Hepatocyte (in vitro differentiated cells): ENCODE data around the gene TRAPPC12. TPM values are rescaled to one million over a fixed set of nuclear protein-coding genes. Genes with fewer than 3 reads are reported as not detected.

ENCODE experiments used
- DNase-seq: peaks from one replicate; pipeline ENCODE4 v3.0.0-alpha.2; 2016; ENCODE audit warnings: low spot score
- H2AFZ ChIP-seq: fragments of 200-600 bp; sonication (generic); 2 replicates; pipeline ENCODE4 v1.6.0; 2016; ENCODE audit warnings: antibody characterized with exemption, mild to moderate bottlenecking
- H3K27ac ChIP-seq: fragments of 200-600 bp; sonication (generic); 2 replicates; pipeline ENCODE4 v1.5.1; 2016; ENCODE audit warnings: mild to moderate bottlenecking
- H3K27me3 ChIP-seq: fragments of 200-600 bp; sonication (generic); 2 replicates; pipeline ENCODE4 v1.6.1; 2016
- H3K36me3 ChIP-seq: fragments of 200-600 bp; sonication (generic); replicated peaks from 2 replicates; pipeline ENCODE4 v1.5.1; 2016; ENCODE audit warnings: low read depth; ENCODE audit not compliant: insufficient read depth
- H3K4me1 ChIP-seq: fragments of 200-600 bp; sonication (generic); 2 replicates; pipeline ENCODE4 v1.5.1; 2016; ENCODE audit warnings: mild to moderate bottlenecking, moderate library complexity; ENCODE audit not compliant: insufficient read depth
- H3K4me2 ChIP-seq: fragments of 200-600 bp; sonication (generic); 2 replicates; pipeline ENCODE4 v1.6.0; 2016
- H3K4me3 ChIP-seq: fragments of 200-600 bp; sonication (generic); 2 replicates; pipeline ENCODE4 v1.5.1; 2016; ENCODE audit warnings: mild to moderate bottlenecking
- H3K79me2 ChIP-seq: fragments of 200-600 bp; sonication (generic); 2 replicates; pipeline ENCODE4 v1.6.0; 2017; ENCODE audit warnings: mild to moderate bottlenecking
- H3K9me2 ChIP-seq: fragments of 200-600 bp; sonication (generic); replicated peaks from 2 replicates; pipeline ENCODE4 v1.6.0; 2017; ENCODE audit warnings: mild to moderate bottlenecking; ENCODE audit not compliant: insufficient read depth
- H3K9me3 ChIP-seq: fragments of 200-600 bp; sonication (generic); 2 replicates; pipeline ENCODE4 v1.5.1; 2016; ENCODE audit warnings: low read depth, mild to moderate bottlenecking
- H4K20me1 ChIP-seq: fragments of 200-600 bp; sonication (generic); 2 replicates; pipeline ENCODE4 v1.6.0; 2016; ENCODE audit warnings: mild to moderate bottlenecking; ENCODE audit not compliant: insufficient read depth, poor library complexity, severe bottlenecking
- CTCF ChIP-seq: fragments of 200-600 bp; sonication (generic); IDR thresholded peaks from 2 replicates; pipeline ENCODE4 v1.5.1; 2016; ENCODE audit warnings: antibody characterized with exemption, mild to moderate bottlenecking; ENCODE audit not compliant: poor library complexity
- EZH2 ChIP-seq: fragments of 200-600 bp; sonication (generic); IDR thresholded peaks from 2 replicates; pipeline ENCODE4 v1.6.1; 2016; ENCODE audit warnings: antibody characterized with exemption, mild to moderate bottlenecking, borderline replicate concordance
- EZH2phosphoT487 ChIP-seq: fragments of 200-600 bp; sonication (generic); IDR thresholded peaks from one replicate; pipeline ENCODE4 v1.6.1; 2018; ENCODE audit warnings: antibody characterized with exemption, mild to moderate bottlenecking, low read depth, moderate library complexity; ENCODE audit not compliant: unreplicated experiment, severe bottlenecking
- WGBS: methylation state at CpG from one replicate; pipeline ENCODE4 v1.1.6; 2016; ENCODE audit warnings: low lambda C conversion rate; ENCODE audit errors: missing lambda C conversion rate; 5-methylcytosine and 5-hydroxymethylcytosine counted together
- polyA plus RNA-seq: library from polyadenylated mRNA; unstranded; fragments of >200 nt; fragmentation: Nextera tagmentation; extraction: Ambion mirVana; gene quantifications from 2 replicates; pipeline ENCODE4 v1.2.1, GENCODE V29; 2016
- total RNA-seq: library from RNA; depleted of rRNA; stranded (reverse); fragments of >200 nt; gene quantifications from 2 replicates; pipeline ENCODE4 v1.2.3, GENCODE V29; 2014

The TRAPPC12 gene
- total and polyA plus RNA-seq, 2 experiments from 2014 or later, result 49.3 to 61.2 TPM

DNA sequence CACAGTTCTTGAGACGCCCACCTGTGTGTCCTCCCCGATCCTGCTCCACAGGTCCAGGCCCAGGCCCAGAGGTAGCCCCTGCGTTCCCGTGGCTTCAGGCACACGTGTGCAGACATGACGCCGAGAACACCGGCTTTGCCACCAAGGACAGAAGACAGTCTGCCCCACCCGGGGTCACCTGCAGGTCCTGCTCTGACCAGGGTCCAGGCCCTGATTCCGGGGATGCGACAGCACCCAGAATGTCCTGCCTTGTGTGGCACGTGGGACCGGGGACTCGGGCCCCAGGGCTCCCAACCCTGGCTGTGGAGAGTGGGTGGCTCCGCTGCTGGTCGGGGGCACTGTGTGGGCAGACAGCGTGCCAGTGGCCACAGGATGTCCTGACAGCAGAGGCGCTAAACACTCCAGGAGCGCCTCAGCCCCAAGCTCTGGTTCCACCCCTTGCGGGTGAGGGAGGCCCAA lies 102.9 kb downstream of the TRAPPC12 start:
- Histone ChIP-seq H3K9me2 (no peaks in the 10 kb centered on the region), H3K9me3 (no peaks in the 10 kb centered on the region), H2AFZ (no peak overlapping the region), H3K79me2 (no peaks in the 10 kb centered on the region), H3K27me3 (no peaks in the 10 kb centered on the region), H3K4me2 (no peak overlapping the region), H3K4me3 (no peak overlapping the region), H4K20me1 (no peaks in the 10 kb centered on the region), H3K27ac (no peak overlapping the region), H3K36me3 (no peaks in the 10 kb centered on the region), H3K4me1 (no peaks in the 10 kb centered on the region)
- DNase-seq, result no peak
- over 99% methylated on average over 20 of the region's 20 CpGs for WGBS
- TF ChIP-seq EZH2phosphoT487 (no peak), CTCF (no peak), EZH2 (no peak)

GRCh38 chr2:3483227-3483985 lies 103.9 kb downstream of the TRAPPC12 start:
- no peak for TF ChIP-seq CTCF
- TF ChIP-seq EZH2phosphoT487, result no peak
- no peak for TF ChIP-seq EZH2
- WGBS, result 86% methylated on average over 26 of the region's 30 CpGs
- no peaks in the 10 kb centered on the region for H3K36me3 ChIP-seq
- no peak overlapping the region for H2AFZ ChIP-seq
- H3K4me1 ChIP-seq, result no peaks in the 10 kb centered on the region
- no peak overlapping the region for H3K4me2 ChIP-seq
- DNase-seq, result no peak
- H3K9me3 ChIP-seq, result no peaks in the 10 kb centered on the region
- no peaks in the 10 kb centered on the region for H3K9me2 ChIP-seq
- no peaks in the 10 kb centered on the region for H4K20me1 ChIP-seq
- no peaks in the 10 kb centered on the region for H3K79me2 ChIP-seq
- H3K27ac ChIP-seq, result no peak overlapping the region
- H3K27me3 ChIP-seq, result no peaks in the 10 kb centered on the region
- no peak overlapping the region for H3K4me3 ChIP-seq

- H3K4me2 ChIP-seq, result no peak overlapping the region
- H3K36me3 ChIP-seq, result no peaks in the 10 kb centered on the region
- H2AFZ ChIP-seq, result no peak overlapping the region
- H3K9me2 ChIP-seq, result no peaks in the 10 kb centered on the region
- no peak overlapping the region for H3K4me3 ChIP-seq
- no peaks in the 10 kb centered on the region for H3K9me3 ChIP-seq
- H4K20me1 ChIP-seq, result no peaks in the 10 kb centered on the region
- H3K79me2 ChIP-seq, result no peaks in the 10 kb centered on the region
- WGBS, result 95% methylated on average over 34 of the region's 34 CpGs
- no peak overlapping the region for H3K27ac ChIP-seq
- H3K4me1 ChIP-seq, result no peaks in the 10 kb centered on the region
- DNase-seq, result no peak
- TF ChIP-seq EZH2phosphoT487 (no peak), EZH2 (no peak)
- H3K27me3 ChIP-seq, result no peaks in the 10 kb centered on the region
Observed at GRCh38 chr2:3483986-3484960, 104.8 kb downstream of the TRAPPC12 start.
